Lung (tissue), 12 donors: ENCODE measurements around the gene ASMT. TPM values are rescaled to one million over a fixed set of nuclear protein-coding genes. Genes with fewer than 3 reads are reported as not detected.

Experiments
- ATAC-seq: fragments of 200-7000 bp; cut with Tn5 transposase; one replicate; pipeline ENCODE4 v1.9.1; 2020; ENCODE audit warnings: moderate number of reproducible peaks; ENCODE audit not compliant: insufficient read depth, low FRiP score
- DNase-seq, 3 donors: peaks; one replicate each; pipeline ENCODE4 v3.0.0-alpha.2; 2013 to 2017
- H3K27ac ChIP-seq, 2 donors: one replicate each; pipeline ENCODE4 v1.5.1; 2013; ENCODE audit warnings: mild to moderate bottlenecking in 2 of 2, moderate library complexity in 2 of 2, control low read depth in 1 of 2, inconsistent platforms in 1 of 2, low read depth in 1 of 2, low read length in 1 of 2
- H3K27me3 ChIP-seq, 3 donors: one replicate each; pipeline ENCODE4 v1.5.1; 2013; ENCODE audit warnings: low read length in 2 of 3; ENCODE audit not compliant: control insufficient read depth in 3 of 3, insufficient read depth in 3 of 3
- H3K36me3 ChIP-seq, 4 donors: one replicate each; pipeline ENCODE4 v1.5.1; 2013; ENCODE audit warnings: low read length in 4 of 4, mild to moderate bottlenecking in 1 of 4, moderate library complexity in 1 of 4; ENCODE audit not compliant: control insufficient read depth in 4 of 4, insufficient read depth in 4 of 4
- H3K4me1 ChIP-seq, 5 donors: one replicate each; pipeline ENCODE4 v1.5.1; 2013; ENCODE audit warnings: low read length in 5 of 5, mild to moderate bottlenecking in 2 of 5, moderate library complexity in 1 of 5; ENCODE audit not compliant: control insufficient read depth in 5 of 5, insufficient read depth in 5 of 5
- H3K4me3 ChIP-seq: one replicate; pipeline ENCODE4 v1.5.1; 2013; ENCODE audit warnings: mild to moderate bottlenecking, control low read depth, moderate library complexity
- H3K9ac ChIP-seq, 2 donors: one replicate each; pipeline ENCODE4 v1.5.1; 2013; ENCODE audit warnings: low read length in 2 of 2, control low read depth in 1 of 2; ENCODE audit not compliant: insufficient read depth in 1 of 2
- H3K9me3 ChIP-seq, 4 donors: one replicate each; pipeline ENCODE4 v1.5.1; 2013; ENCODE audit warnings: low read length in 3 of 4, mild to moderate bottlenecking in 1 of 4, moderate library complexity in 1 of 4; ENCODE audit not compliant: control insufficient read depth in 4 of 4, insufficient read depth in 3 of 4
- WGBS, 2 donors: extraction: QIAGEN DNeasy Blood & Tissue Kit; methylation state at CpG; one replicate each; pipeline ENCODE4 v1.1.7; 2013; 5-methylcytosine and 5-hydroxymethylcytosine counted together
- polyA plus RNA-seq, 2 donors: library from polyadenylated mRNA; stranded (reverse); fragments of 200-250 nt; gene quantifications; one replicate each; pipeline ENCODE4 v1.2.1, GENCODE V29; 2013
- total RNA-seq, 2 donors: library from RNA; depleted of rRNA in 1 of 2; stranded (reverse); fragments of >200 nt in 1 of 2; gene quantifications; one replicate each; pipeline ENCODE4 v1.2.1, GENCODE V29; 2014 to 2021
- TF ChIP-seq, protein P1 (sequence below): IDR thresholded peaks from 2 replicates; pipeline ENCODE4 v1.5.1; 2012; ENCODE audit warnings: mild to moderate bottlenecking; ENCODE audit errors: control extremely low read depth, extremely low read depth
- donor health status: control.
- donor health status: control.
- donor health status: Bipolar disorder and iron deficiency.
- donor health status: healthy.
- donor health status: DM: yes; HTN: yes; CAD: no.

ASMT gene
- total and polyA plus RNA-seq, 4 donors, result 0.09 to 0.63 (median 0.31) TPM

DNA sequence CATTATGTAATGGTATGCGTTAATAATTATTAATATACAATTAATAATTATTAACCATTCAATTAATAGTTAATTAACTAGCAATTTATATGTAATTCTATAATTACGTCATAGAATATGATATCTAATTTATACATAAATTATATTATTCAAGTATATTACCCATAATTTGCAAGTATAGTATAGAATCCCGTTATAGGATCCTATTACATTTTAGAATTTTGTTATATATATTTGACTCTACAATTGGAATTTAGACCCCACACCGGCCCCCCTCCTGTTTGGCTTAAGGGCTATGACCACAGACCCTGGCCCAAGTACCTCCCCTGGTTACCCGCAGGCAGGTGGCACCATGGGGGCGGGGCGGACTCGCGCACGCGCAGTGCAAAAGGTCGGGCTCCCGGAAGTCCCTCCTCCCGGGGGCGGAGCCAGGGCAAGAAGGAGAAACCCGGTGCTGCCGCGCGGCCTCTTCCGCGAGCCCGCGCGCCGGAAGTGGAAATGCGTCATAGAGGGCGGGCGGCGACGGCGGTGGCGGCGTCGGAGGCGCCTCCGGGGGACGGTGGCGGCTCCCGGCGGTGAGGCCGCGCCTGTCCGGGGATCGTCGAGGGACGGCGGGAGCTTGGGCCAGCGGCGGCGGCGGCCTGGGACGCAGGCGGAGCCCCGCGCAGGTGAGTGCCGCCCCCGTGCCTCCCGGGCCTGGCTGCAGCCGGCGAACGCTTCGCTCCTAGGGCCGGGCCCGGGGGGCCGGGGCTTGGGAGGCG is 23.6 kb upstream of the ASMT start, which contains the start of gene AKAP17A:
Gene AKAP17A, plus strand, starts transcription at position 503 of the 761 bp plus-strand sequence. CDS start 1,859 bp downstream, outside the sequence.
- 2% methylated on average over 44 to 66 of the region's 66 CpGs for WGBS, 2 donors
- Histone ChIP-seq H3K4me1 (peaks cover 0 to 10% (median 5%) of the 10 kb centered on the region in 5 donors), H3K36me3 (peaks cover 7 to 29% (median 19%) of the 10 kb centered on the region in 4 donors), H3K9ac (peak within 1 kb of the TSS; percentile 68 to 93), H3K27ac (peak within 1 kb of the TSS; percentile 91 to 92), H3K9me3 (no peaks in the 10 kb centered on the region), H3K27me3 (no peaks in the 10 kb centered on the region), H3K4me3 (peak within 1 kb of the TSS; percentile 97)
- ATAC-seq, result peak; percentile 95
- TF ChIP-seq, protein P1, sequence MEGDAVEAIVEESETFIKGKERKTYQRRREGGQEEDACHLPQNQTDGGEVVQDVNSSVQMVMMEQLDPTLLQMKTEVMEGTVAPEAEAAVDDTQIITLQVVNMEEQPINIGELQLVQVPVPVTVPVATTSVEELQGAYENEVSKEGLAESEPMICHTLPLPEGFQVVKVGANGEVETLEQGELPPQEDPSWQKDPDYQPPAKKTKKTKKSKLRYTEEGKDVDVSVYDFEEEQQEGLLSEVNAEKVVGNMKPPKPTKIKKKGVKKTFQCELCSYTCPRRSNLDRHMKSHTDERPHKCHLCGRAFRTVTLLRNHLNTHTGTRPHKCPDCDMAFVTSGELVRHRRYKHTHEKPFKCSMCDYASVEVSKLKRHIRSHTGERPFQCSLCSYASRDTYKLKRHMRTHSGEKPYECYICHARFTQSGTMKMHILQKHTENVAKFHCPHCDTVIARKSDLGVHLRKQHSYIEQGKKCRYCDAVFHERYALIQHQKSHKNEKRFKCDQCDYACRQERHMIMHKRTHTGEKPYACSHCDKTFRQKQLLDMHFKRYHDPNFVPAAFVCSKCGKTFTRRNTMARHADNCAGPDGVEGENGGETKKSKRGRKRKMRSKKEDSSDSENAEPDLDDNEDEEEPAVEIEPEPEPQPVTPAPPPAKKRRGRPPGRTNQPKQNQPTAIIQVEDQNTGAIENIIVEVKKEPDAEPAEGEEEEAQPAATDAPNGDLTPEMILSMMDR, result no peak
- peak; percentile 94 to 96 (median 95) for DNase-seq

GRCh38 chrX:1591863-1592469 is 22.9 kb upstream of the ASMT start:
- ATAC-seq (no peak), DNase-seq (no peak)
- Histone ChIP-seq H3K9me3 (no peaks in the 10 kb centered on the region), H3K36me3 (peaks cover 7 to 32% (median 23%) of the 10 kb centered on the region in 4 donors), H3K4me3 (peak overlapping the region; percentile 97), H3K27me3 (no peaks in the 10 kb centered on the region), H3K9ac (peak overlapping the region; percentile 68 to 93), H3K4me1 (peaks cover 0 to 10% (median 5%) of the 10 kb centered on the region in 5 donors), H3K27ac (peak overlapping the region; percentile 91 to 92)
- 1% methylated on average over 33 to 35 of the region's 35 CpGs for WGBS, 2 donors
- TF ChIP-seq, protein P1, result no peak

DNA sequence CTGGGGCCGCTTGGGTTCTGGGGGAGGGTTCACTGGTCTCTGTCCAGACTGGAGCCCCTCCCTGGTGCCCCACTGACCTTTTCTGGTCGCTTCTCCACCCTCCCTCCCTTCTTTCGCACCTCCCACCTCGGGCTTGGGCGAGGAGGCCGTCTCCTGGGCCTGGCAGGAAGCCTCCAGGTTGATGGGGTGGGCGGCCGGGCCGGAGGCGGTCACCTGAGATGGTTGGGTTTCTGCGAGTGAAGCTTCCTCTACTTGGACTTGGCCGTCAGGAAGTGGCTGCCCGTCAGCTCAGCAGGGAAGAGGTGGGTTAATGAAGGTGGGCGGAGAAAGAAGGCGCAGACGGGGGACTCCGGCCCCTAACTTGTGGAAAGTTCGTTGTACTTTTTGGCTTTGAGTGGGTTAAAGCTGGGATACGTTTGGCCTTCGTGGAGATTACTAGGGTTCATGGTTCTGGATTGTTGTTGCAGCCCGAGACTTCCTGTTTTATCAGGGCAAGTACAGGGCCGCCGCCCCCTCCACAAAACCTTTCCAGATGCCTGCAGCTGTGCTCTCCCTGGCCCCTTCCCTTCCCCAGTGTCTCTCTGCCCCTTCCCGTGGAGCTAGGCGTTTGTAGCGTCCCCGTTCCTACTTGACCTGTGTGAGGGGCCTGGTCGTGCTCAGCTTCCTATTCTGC is 22.3 kb upstream of the ASMT start:
- Histone ChIP-seq H3K36me3 (peaks cover 7 to 38% (median 27%) of the 10 kb centered on the region in 4 donors), H3K9me3 (no peaks in the 10 kb centered on the region), H3K27ac (peak overlapping the region; percentile 68 to 85), H3K27me3 (no peaks in the 10 kb centered on the region), H3K4me3 (peak overlapping the region; percentile 97), H3K9ac (peak overlapping the region; percentile 68 to 93), H3K4me1 (peaks cover 0 to 10% (median 5%) of the 10 kb centered on the region in 5 donors)
- peak in 2 of 3 donors; percentile 27 to 48 for DNase-seq
- no peak for ATAC-seq
- TF ChIP-seq, protein P1, result no peak
- WGBS, 2 donors, result 0 to 1% methylated on average over 27 to 28 of the region's 28 CpGs
